ENCODE results near the gene GRIP2.
A peak's percentile ranks its signal among the peaks of the same experiment; 100 is the strongest.
"Not testable (repeated sequence)": the region's sequence is repeated elsewhere in the genome, so short reads cannot be mapped to it uniquely, and the experiment has no call there.

GRIP2 gene

GRCh38 chr3:14519406-14519805 lies 20.7 kb downstream of the GRIP2 start:
- DNase-seq = no peak

- no peak for DNase-seq
Observed at GRCh38 chr3:14518893-14519292, 21.2 kb downstream of the GRIP2 start.

- no peak for DNase-seq
Observed at GRCh38 chr3:14518432-14518802, 21.7 kb downstream of the GRIP2 start.

GRCh38 chr3:14517601-14518431 lies 22.3 kb downstream of the GRIP2 start:
- no peak for DNase-seq

DNA sequence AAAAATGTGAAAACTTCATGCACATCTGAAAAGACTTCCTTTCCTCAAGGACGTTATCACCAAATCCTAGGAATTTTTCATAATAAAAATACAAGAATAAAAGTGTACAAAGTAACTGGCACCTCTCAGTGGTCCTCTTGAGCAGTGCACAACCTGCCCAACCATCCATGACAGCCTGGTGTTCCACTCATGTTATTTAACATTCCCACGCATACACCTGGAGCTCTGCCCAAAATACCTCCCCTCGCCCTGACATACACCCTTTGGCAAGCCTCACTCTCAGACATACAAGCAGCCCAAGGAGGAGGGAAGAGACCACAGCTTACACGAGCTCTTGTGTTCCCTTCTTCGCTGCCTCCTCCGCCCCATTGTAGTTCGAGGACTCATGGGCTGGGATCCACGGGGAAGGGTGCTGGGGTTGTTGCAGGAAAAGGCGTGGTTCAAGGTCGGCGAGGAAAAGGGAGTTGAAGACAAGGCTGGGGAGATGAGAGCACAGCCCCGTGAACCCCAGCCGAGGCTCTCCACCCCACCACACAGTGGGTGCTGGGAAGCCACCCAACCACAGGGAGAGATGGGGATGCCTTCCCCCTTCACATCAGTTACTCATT lies 23.3 kb downstream of the GRIP2 start:
- no peak for DNase-seq

- DNase-seq = not testable (repeated sequence)
Observed at GRCh38 chr3:14515526-14515925, 24.6 kb downstream of the GRIP2 start.

DNA sequence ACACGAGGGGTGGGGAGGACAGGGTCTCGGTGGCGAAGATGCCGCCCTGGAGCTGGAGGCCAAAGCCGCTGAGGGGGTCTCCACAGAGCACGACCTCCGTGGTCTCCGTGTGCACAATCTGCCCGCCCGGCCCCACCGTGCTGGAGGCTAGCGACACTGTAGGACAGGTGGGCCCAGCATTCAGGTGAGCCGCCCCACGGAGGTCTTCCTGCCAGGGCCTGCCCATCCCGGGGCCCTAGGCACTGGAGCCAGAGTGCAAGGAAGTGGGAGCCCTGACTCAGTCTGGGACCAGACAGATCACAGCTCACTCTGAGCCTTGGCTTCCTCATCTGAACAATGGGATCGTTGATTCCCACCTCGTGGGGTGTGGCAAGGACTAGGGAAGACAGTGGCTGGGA lies 25.8 kb downstream of the GRIP2 start:
- DNase-seq = no peak

DNA sequence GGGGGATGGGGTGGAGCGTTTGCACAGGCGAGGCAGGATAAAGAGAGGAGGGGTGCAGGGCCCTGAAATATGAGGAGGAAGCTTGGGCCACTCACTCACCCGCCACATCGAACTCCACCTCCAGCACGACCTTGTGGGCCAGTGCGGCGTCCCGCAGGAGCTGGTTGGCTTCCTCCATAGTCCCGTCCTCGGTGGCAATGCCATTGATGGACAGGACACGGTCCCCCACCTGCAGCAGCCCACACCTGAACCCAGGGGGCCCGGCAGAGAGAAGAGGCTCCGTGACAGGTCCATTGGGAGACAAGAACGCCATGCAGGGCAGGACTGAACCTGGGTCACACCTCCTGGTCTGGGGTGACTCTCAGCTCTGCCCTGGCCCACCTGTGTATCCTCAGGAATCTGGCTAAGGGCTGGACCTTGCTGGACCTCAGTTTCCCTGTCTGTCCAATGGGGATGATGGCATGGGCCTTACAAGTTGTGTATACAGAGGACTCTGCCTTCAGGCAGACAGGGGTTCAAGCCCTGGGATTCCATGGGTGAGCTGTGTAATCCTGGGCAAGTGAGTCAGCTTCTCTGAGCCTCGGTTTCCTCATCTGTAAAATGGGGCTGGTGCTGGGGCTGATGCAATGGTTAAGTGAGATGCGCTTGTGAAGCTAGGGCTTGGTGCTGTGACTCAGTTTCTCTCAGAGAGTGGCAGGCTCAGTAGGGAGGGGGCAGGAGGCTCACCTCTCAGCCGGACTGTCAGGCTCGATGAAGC lies 26.4 kb downstream of the GRIP2 start:
- DNase-seq = no peak

- no peak for DNase-seq
Observed at GRCh38 chr3:14512942-14513327, 27.2 kb downstream of the GRIP2 start.

- DNase-seq = no peak
Observed at GRCh38 chr3:14512281-14512941, 27.7 kb downstream of the GRIP2 start.

DNA sequence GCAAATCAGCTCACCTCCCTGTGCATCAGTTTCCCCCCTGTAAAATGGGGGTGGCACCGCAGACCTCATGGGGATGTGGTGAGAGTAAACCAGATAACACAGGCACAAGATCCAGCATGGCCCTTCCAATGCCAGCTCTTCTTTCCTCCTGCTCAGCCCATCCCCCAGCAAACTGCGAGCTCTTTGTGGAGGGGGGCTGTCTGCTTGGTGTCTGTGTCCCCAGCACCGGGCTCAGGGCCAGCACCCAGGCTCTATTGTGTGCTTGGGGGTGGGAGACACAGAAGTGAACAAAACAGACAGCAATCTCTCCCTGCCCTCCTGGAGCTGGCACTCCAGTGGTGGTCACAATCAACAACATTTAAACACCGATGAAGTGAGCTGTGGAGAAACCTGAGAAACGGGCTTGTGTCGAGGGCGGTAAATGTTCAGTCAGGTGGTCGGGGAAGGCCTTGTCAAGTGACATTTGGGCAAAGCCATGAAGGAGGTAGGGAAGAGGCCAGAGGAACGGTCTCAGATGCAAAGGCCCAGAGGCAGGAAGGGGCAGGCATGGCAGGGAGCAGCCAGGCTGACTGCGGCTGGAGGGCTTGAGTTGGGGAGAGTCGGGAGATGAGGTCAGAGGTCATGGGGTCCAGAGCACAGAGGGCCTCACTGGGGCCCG lies 28.4 kb downstream of the GRIP2 start:
- no peak for DNase-seq

GRCh38 chr3:14510838-14511622 lies 29.1 kb downstream of the GRIP2 start:
- DNase-seq = no peak

DNA sequence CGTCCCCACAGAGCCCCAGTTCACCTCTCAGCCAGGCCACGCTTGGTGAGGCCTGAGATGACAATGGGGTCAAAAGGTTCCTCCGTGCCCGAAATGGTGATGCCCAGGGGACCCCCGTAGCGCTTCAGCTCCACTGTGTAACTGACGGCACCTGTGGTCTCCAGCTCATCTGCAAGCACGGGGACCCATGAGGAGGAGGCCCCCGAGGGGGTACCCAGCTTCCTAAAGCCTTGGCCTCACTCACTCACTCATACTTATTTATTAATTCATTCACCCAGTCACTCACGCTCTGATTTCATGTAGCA lies 30.4 kb downstream of the GRIP2 start:
- no peak for DNase-seq

GRCh38 chr3:14508966-14509795 lies 31.0 kb downstream of the GRIP2 start:
- peak; percentile 74 for DNase-seq

- DNase-seq = no peak
Observed at GRCh38 chr3:14508505-14508819, 31.7 kb downstream of the GRIP2 start.

DNA sequence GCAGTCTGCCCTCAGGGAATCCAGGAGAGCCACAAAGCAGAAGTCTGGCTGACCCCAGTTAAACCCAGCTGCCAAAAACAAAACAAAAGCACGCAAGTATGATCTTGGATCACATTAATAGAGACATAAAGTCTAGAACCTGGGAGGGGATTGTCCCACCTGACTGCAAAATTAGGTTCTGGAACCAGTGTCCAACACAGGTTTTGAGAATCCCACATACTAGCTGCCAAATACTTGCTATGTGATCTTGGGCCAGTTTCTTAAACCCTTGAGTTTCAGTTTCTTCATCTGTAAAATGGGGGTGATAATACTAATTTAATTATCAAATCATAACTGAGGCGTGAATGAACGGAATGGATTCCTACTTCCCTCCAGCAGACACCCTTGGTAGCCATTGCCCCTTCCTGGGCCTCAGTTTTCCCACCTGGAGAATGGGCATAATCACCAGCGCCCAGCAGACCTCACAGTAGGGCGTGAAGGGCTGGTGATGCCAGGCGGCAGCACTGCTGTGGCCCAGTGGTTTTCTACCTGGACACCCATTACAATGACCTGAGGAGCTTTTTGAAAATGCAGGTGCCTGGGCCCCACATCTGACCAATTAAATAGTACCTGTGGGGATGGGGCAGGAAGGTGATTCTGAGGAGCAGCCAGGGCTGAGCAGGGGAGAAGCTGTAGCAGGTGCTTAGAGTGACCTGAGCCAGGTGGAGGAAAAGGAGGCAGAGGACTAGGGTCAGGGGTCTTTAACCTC lies 32.2 kb downstream of the GRIP2 start:
- no peak for DNase-seq

DNA sequence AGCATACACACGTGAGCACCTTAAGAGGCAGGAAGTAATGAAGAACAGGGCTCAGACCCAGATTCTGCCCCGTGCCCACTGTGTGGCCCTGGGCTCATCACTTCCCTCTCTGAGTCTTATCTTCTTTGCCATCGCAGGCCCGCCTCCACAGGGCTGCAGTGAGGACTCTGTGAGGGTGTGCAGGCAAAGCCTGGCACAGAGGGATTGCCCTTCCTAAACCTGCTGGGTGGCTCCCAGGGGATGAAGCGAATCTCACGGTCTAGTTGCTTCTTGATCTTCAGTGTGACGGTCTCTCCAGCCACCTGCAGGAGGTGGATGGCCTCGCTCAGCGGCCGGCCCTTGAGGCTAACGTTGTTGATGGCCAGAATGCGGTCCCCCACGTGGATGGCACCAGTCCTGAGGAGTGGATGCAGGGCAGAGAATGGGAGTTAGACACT lies 32.8 kb downstream of the GRIP2 start:
- no peak for DNase-seq

DNA sequence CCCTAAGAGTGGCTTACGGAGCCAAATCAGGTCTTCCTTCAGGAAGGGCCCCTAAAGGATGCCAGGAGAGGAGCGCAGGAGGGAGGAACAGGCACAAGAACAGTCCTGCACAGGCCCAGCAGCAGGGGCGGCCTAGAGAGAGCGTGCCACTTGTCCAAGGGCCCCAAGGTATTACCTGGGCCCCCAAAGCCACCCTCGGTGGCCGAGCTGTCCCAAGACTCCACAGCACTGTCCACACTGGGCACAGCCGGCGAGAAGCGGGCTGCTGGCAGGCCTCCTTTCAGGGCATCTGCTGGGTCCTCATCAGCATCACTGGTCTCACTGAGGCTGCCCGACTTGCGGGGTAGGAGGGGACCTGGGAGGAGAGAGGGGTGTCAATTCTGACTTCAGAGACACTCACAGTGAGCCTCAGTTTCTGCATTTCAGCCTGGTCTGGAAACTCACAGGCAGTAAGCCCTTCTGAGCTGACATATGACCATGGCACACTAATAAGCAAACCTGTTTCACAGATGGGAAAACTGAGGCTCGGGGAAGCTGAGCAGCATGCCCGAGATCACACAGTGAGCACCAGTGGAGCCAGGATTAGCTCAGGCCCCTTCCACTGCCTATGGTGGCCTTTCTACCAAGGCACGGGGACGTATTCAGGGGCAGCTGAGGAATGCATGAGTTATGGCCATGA lies 33.4 kb downstream of the GRIP2 start:
- DNase-seq = no peak

GRCh38 chr3:14505803-14506500 lies 34.2 kb downstream of the GRIP2 start:
- DNase-seq = no peak

Measured in CD4-positive, alpha-beta T cell treated with Interleukin-6 for 4 hours (primary cell).